GM12872 (cell line): ENCODE measurements around the gene CKM.

Experiments
- TF ChIP-seq, protein P1 (sequence below): IDR thresholded peaks from 3 replicates; pipeline ENCODE4 v1.5.1; 2011; ENCODE audit warnings: low read depth, mild to moderate bottlenecking, low read length, moderate library complexity; ENCODE audit not compliant: insufficient read depth

CKM gene

DNA sequence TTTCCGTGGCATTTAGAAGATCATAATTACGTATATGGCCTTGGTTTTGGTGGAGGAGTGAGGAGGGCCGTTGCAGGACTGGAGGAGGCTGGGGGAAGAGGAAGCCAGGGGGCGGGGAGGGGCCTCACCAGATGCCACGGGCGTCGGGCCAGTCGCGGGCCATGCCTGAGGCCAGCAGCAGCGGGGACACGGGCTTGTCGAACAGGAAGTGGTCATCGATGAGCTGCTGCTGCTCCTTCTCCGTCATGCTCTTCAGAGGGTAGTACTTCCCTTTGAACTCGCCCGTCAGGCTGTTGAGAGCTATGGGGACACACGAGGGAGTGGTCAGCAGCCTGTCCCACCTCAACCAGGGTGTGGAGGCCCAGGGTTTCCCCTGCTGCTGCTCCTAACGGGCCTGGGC lies 11.1 kb downstream of the CKM start:
- TF ChIP-seq, protein P1, sequence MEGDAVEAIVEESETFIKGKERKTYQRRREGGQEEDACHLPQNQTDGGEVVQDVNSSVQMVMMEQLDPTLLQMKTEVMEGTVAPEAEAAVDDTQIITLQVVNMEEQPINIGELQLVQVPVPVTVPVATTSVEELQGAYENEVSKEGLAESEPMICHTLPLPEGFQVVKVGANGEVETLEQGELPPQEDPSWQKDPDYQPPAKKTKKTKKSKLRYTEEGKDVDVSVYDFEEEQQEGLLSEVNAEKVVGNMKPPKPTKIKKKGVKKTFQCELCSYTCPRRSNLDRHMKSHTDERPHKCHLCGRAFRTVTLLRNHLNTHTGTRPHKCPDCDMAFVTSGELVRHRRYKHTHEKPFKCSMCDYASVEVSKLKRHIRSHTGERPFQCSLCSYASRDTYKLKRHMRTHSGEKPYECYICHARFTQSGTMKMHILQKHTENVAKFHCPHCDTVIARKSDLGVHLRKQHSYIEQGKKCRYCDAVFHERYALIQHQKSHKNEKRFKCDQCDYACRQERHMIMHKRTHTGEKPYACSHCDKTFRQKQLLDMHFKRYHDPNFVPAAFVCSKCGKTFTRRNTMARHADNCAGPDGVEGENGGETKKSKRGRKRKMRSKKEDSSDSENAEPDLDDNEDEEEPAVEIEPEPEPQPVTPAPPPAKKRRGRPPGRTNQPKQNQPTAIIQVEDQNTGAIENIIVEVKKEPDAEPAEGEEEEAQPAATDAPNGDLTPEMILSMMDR, result no peak

DNA sequence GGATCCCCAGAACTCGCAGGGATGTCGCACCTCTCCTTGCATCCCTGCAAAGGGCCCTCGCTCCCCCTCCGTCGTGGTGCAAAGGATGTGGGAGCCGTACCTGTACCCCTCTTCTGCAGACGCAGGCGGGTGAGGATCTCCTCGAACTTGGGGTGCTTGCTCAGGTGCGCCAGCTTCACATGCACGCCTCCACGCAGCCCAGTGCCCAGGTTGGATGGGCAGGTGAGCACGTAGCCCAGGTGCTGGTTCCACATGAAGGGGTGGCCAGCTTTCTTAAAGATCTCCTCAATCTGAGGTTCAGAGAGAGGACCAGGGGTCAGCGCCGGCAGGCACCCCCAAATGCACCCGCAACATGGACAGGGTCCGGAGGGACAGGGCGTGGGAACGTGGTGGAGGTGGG lies 15.3 kb downstream of the CKM start:
- TF ChIP-seq, protein P1, result no peak

DNA sequence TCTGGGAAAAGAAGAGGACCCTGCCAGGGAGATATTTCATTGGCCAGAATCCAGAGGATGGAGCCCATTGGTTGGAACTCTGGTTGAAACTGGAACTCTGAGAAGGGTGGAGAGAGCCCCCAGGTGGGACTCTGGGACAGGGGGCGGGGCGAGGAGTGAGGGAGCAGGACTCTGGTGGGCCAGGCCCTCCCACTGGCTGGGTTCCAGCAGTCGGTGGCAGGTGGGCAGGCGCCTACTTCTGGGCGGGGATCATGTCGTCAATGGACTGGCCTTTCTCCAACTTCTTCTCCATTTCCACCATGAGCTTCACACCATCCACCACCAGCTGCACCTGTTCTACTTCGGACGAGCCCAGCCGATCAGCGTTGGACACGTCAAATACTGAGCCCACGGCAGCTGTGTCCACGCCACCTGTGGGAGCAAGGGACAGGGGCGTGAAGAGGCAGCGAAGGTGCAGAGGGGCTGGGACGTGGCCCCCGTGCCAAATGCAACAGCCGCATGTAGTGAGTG lies 16.1 kb downstream of the CKM start:
- TF ChIP-seq, protein P1, result no peak

DNA sequence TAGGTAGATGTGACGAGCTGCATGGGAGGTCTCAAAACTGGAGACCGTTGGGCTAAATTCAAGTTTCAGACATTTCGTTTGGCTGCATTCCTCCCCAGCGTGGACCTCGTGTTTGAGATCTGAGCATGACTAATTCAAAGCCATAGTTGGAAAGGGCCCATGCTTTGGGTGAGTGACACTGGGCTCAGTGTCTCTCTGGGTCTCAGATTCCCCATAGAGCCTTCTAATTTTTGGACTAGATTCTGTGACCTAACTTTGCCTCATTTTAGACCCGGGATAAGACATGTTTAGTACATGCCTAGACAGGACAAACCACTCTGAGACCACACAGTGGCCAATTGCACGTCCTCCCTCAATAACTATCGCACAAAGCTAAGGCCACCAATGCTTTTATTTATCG lies 16.6 kb downstream of the CKM start:
- TF ChIP-seq, protein P1, result no peak

DNA sequence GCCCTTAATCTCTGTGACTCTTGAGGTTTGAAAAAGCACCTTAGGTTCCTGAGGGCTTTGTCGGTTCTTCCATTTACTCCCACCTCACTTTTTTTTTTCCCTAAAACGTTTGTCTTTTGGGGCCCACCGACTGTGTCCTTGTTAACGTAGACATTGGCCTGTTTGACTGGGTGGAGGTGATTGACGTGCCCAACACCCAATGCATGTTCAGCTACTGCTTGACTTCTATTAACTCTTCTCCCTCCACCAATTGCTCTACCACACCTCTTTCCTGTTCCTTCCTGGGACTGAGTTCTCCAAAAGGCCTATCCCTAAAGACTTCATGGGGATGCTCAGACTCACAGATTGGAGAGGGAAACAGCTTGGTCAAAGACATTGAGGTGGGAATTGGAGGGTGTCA lies 17.3 kb downstream of the CKM start:
- TF ChIP-seq, protein P1, result no peak

DNA sequence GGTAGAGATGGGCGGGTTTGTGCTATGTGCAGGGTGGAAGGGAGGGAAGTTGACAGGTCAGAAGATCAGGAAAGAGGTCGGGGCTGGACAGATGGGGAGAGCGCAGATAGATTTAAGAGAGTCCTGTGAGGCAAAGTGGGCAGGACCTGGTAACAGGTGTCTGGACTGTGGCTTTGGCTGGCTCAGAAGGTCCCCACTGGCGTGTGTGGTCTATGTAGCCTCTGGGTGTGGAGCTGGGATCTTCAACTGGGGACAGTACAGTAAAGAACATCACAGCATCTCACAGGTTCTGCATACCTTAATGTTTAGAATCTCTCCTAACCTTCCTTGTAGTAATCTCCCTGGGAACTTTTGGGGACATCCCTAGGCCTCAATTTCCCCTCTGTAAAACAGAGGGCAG lies 17.7 kb downstream of the CKM start:
- TF ChIP-seq, protein P1, result no peak

DNA sequence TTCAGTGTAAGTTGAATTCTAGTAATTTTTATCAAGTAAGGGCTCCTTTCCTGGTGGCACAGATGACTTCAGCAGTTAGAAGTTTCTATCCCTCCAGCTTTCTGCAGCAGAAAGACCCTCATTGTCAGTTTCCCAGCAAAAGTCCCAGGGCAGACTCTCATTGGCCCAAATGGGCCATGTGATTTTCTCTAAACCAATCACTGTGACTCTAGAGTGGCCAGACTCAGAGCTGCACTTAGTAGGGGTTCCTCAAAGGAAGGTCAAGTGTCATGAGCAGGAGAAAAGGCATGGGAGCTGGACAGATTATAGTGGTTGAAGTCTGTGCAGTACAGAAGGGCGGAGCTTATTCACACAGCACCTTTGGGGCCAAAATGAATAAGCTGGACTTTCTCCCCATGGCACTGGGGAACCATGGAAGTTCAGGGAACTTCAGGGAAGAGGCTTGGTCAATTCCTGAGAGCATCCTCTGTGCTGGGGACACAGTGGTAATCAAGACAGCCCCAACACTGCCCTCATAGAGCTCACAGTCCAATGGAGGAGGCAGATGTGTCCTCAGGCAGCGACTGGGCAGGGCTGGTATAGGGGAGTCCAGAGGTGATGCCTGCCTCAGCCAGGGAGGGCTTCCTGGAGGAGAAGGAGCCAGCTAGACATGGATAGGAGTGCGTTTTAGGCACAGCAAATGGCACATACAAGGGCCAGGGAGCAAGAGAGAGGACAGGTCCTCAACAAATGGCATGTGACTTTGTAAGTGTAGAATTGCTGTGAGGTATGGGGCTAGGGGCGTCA lies 18.3 kb downstream of the CKM start:
- TF ChIP-seq, protein P1, result no peak
